Measurements from ENCODE around the gene AOC1.
"Not testable (repeated sequence)": the region's sequence is repeated elsewhere in the genome, so short reads cannot be mapped to it uniquely, and the experiment has no call there.

Gene AOC1, protein sequence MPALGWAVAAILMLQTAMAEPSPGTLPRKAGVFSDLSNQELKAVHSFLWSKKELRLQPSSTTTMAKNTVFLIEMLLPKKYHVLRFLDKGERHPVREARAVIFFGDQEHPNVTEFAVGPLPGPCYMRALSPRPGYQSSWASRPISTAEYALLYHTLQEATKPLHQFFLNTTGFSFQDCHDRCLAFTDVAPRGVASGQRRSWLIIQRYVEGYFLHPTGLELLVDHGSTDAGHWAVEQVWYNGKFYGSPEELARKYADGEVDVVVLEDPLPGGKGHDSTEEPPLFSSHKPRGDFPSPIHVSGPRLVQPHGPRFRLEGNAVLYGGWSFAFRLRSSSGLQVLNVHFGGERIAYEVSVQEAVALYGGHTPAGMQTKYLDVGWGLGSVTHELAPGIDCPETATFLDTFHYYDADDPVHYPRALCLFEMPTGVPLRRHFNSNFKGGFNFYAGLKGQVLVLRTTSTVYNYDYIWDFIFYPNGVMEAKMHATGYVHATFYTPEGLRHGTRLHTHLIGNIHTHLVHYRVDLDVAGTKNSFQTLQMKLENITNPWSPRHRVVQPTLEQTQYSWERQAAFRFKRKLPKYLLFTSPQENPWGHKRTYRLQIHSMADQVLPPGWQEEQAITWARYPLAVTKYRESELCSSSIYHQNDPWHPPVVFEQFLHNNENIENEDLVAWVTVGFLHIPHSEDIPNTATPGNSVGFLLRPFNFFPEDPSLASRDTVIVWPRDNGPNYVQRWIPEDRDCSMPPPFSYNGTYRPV

DNA sequence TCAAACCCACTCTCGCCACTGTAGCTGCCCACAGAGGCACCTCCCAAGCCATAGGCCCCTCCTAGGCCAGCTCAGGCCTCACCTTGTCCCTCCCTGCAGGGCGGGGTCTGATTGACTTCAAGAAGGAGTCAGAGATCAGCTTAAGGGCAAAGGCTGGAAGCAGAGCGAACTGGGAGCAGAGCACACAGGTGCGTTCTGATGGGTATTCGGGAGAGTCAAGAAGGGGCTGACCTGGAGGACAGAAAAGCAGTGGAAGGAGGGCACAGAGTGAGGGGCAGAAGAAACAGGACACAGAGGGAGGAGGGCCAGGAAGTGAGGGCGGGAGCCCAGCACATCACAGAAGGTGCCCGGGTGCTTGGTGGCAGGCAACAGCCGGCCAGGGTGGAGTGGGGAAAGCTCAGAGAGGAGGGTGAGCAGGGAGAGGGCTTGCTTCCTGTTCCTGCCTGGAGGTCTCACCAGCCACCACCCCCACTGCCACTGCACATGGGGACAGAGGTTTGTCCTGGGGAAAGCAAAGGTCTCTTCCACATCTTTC lies at the start of gene AOC1:
Gene AOC1 (plus strand): TSS at position 147 of the 535 bp plus-strand sequence. CDS start 3,954 bp downstream, outside the sequence.
- no peak for DNase-seq (ENCODE audit: low read depth)

DNA sequence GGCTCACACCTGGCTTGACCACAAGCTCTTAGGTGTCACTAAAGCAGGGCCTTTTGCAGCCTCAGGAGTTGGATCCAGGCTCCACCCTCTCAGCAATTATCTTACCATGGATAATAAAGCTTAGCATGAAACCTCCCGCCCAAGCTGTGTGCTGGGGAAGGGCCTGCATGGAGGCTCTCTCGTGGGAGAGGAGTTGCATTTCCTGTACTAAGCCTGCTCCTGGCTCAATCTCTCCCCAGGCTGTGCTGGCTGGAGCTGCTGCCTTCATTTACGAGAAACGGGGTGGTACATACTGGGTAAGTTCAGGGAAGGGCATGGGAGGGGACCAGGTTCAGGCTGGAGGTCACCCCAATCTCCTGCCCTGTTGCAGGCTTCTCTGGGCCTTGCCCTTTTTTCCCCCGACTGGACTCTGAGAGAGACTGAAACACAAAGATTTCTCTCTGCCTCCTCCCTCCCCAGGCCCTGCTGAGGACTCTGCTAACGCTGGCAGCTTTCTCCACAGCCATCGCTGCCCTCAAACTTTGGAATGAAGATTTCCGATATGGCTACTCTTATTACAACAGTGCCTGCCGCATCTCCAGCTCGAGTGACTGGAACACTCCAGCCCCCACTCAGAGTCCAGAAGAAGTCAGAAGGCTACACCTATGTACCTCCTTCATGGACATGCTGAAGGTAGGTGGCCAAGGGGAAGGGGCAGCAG lies 49.0 kb upstream of the AOC1 start:
- no peak for DNase-seq (ENCODE audit: low read depth)

DNA sequence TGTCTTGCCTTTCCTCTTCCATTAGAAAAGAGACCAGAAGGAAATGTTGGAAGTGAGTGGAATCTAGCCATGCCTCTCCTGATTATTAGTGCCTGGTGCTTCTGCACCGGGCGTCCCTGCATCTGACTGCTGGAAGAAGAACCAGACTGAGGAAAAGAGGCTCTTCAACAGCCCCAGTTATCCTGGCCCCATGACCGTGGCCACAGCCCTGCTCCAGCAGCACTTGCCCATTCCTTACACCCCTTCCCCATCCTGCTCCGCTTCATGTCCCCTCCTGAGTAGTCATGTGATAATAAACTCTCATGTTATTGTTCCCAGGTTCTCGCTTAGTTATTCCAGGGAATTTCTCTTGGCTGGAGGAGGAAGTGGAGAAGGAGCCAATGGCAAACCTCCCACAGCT lies 47.5 kb upstream of the AOC1 start:
- no peak for DNase-seq (ENCODE audit: low read depth)

DNA sequence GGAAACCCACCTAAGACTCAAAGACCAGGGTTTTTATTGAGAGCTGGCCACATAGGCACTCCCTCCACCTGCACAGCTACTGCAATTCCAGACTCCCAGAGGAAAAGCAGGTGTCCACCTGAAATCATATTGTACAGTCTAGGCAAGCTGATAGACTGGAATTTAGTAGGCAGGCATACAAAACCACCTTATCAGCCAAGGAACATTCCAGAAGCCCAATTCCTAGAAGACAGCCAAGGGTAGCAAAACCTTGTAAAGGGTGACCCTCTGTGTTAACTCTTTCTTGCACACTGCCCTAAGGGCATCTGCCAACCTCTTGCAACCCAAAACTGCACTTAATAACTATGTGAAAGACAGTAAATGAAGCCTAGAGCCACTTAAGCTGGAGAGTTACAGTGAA lies 46.5 kb upstream of the AOC1 start:
- DNase-seq (ENCODE audit: low read depth) = no peak

DNA sequence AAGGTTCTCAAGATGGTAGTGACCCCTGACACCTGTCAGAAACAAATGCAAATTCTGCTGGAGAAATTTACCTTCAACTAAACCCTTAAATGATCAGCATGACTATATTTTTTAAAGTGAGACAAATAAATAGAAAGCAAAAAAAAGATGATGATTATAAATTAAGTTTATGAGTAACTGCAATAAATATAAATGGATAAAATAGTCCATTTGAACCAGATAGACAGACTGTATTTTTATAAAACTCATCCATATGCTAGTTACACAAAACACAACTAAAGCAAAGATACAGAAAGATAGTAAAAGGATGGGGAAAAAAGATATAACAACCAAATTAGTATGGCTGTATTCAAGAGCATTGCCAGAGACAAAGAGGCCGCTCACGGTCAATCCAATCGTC lies 45.9 kb upstream of the AOC1 start:
- DNase-seq (ENCODE audit: low read depth) = no peak

DNA sequence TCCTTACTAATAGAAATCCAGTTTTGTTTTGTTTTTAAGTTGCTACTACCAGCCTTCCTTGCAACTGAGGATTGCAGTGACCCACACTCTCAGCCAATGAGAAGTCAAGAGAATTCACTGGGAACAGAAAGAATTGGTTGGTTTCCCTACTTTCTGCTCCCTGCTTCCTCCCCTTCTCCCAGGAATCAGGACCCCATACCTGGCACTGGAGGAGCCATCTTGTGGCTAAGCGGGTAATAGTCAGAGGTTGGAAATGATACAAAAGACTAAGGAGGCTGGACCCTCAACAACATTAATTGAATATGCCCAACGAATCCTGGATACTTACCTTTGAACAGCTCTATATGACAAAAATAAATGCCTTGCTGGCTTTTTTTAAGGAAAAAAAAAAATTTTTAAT lies 45.5 kb upstream of the AOC1 start:
- DNase-seq (ENCODE audit: low read depth) = no peak

DNA sequence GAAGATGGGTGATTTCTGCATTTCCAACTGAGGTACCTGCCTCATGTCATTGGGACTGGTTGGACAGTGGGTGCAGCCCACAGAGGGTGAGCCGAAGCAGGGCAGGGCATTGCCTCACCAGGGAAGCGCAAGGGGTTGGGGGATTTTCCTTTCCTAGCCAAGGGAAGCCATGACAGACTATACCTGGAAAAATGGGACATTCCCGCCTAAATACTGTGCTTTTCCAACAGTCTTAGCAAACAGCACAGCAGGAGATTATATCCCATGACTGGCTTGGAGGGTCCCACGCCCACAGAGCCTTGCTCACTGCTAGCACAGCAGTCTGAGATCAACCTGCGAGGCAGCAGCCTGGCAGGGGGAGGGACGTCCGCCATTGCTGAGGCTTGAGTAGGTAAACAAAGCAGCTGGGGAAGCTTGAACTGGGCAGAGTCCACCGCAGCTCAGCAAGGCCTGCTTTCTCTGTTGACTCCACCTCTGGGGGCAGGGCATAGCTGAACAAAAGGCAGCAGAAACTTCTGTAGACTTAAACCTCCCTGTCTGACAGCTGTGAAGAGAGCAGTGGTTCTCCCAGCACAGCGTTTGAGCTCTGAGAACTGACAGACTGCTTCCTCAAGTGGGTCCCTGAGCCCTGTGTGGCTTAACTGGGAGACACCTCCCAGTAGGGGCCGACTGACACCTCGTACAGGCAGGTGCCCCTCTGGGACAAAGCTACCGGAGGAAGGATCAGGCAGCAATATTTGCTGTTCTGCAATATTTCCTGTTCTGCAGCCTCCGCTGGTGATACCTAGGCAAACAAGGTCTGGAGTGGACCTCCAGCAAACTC lies 44.5 kb upstream of the AOC1 start:
- DNase-seq (ENCODE audit: low read depth) = not testable (repeated sequence)

DNA sequence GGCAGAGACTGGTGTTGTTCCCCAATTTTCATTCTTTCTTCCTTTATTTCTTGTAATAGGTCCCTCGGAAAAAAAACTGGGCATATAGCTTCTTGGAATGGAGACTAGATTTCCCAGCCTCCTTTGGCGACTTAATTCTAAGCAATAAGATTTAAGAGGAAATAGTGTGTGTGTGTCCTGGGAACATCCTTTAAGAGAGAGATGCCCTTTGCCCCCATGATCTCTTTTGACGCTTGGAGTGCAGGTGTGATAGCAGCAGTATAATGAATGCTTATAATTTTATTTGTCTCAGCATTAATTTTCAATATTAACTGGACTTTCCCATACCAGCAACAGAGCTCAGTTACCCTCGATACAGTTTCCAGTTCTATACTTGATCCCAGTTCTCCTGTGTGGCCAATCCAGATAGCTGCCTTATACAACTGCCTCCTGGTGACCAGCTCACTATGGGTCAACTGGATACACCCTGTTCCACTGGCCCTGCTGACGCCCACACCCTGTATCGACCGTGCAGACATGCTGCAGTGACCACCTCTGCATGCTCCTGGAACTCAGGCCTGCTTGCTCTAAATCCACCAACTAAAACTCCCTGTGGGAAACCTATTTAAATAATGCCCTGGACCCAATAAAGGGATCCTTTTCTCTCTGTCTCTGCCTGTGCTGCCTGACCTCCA lies 37.9 kb upstream of the AOC1 start:
- no peak for DNase-seq (ENCODE audit: low read depth)

DNA sequence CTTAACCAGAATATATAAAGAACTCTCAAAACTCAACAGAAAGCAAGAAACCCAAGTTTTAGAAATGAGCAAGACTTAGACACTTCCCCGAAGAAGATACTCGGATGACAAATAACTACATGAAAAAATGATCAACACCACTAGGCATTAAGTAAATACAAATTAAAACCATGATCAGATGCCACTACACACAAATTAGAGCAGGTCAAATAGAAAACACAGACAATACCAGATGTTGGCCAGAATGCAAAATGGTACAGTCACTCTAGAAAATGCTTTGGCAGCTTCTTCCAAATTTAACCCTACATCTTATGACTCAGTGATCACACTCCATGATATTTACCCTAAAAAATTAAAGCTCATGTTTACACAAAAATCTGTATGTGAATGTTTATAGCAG lies 33.3 kb upstream of the AOC1 start:
- no peak for DNase-seq (ENCODE audit: low read depth)

DNA sequence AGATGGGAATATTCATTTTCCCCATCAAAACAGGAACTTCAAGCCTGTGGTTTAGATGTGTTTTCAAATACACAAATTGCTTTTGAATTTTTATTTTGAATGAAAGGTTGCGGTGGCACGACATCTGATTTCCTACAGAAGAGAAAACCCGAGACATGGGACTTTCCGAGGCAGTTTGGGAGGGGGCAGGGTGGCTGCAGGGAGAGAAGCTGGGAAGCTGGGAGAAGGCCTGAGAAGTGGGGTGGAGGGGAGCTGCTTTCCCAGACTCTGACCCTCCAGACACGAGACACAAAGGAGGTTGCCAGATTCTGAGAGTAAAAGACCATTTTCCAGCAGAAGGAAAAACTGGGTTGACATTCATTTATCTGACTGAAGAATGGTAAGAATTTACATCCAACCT lies 32.2 kb upstream of the AOC1 start:
- DNase-seq (ENCODE audit: low read depth) = no peak

DNA sequence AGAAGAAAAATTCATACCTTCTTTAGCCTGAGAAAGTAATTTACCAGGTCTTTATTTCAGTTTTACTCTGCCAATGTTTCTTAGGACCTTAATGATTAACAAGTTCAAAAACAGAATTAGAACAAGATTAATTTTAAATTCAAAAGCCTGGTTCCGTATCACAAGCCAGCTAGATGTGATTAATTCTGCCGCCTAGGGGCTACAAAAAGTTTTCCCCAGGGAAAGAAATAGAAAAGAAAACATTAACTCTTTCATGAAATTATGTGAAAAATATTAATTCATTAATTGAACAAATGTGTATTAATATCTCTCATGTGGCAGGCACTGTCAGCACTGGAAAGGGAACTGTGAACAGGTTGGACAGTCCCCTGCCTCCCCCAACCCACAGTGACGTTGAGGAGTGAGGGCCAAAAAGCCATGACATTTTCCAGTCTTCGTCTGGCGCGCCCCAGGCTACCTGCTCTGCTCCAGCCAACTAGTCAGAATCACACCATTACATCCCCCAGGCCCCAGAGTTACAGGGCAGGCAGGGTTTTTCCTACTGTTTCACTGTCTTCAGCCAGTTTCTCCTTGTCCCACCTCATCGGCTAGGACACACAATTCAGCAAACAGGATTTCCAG lies 31.6 kb upstream of the AOC1 start:
- DNase-seq (ENCODE audit: low read depth) = no peak

DNA sequence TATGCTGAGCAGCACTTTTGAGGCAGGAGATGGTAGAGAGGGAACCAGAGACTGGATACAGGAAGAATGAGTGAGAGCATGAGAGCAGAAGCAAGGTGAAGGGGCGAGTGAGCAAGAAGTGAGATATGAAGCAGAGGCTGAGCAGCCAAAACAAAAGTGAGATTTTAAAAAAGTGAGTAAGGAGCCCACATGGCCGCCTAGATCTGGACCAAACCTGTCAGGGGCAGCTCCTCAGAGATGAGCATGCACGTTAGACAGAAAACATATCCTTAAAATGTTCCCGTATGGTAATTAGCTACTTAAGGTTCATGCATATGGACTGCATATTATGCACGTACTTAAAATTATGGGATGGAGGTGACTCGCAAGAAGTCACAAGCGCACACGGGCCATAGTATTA lies 29.3 kb upstream of the AOC1 start:
- no peak for DNase-seq (ENCODE audit: low read depth)

DNA sequence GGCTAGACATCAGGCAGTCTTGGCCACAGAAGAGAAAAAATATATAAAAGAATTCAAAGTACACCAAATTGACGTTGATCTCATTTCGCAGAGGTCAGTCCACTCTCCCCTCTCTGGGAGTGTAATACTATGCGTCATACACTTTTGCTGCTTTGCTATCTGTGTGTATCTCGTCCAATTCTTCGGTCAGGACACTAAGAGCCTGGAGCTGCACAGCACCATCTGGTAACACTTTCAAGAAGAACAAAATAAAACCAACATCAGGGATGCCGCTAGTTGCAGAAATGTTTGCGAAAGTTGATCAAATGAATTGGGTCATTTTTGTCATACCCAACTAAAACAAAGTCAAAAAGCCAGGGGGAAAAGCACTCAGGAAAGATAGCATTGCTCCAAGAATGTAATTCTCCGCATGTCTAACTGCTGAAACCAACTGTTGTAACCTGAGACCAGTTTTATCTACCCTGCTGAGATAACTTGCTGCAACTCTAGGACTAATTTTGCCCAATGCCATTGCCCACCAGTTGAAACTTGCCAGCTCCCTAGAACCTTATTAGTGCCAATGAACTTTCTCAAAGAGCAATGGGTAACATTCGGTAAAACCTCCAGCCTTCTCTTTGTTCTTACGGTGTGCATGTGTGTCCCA lies 28.7 kb upstream of the AOC1 start:
- no peak for DNase-seq (ENCODE audit: low read depth)

DNA sequence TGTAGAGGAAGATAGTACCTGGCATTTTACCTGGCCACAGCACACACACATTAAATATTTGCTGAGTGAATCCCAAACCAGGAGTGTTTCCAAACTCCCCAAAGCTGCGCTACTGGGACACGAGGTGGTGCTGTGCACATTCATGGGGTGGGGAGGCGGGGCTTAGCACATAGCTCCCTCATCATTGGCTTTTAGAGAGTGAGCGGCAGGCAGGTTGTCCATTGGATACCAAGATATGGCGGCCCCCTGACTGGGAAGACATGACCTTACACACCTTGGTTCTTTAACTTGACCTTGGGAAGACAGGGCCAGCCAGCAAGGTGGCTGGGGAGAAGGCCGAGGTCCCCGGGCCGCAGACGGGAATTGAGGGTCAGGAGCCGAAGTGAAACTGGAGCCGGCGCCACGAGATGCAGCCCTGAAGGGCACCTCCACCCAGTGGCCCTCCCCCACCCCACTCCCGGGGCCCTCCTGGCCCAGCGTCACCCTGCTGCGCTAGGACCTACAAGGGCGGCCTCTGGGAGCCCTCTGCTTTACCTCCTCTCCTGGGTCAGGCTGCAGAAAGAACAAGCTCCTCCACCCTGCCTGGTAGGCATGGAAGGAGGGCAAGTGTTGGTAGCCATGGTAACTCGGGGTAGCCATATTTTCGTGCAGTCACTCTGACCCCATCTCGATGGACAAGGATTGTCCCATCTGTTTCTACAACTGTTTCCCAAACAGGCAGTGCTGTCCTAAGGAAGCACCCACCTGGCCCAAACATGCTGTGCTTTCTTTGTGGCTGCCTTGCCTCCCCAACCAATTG lies 27.7 kb upstream of the AOC1 start:
- DNase-seq (ENCODE audit: low read depth) = no peak

DNA sequence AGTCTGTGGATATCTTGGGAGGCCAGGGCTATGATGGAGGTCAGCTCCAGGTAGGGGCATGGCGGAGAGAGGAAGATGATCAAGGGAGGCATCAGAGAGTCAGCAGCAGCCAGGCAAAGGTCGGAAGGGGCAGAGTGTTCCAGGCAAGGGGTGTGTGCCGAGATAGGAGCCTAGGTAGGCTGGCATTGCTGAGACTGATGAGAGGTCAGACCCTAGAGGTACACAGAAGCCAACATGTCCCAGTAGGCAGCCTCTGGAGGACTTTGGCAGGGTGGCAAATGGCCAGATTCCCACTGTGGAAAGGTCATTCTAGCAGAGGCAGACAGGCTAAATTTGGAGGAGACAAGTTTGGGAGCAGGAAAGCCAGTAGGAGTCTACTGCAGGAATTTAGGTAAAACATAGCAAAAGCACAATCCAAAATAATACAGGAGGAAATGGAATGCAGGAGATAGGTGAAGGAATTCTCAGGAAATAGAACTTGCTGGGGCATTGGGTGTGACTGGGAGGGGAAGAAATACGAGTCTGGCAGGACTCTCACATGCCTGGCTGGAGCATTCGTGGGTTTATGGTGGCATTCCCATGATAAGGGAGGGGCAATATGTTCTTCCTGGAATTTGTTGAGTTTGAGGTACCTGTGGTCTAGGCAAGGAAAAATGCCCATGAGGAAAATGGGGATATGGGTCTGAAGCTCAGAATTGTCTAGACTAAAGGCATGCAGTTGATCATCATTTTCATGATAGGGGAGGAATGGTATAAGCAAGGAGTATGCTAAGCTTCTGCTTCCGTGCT lies 26.1 kb upstream of the AOC1 start:
- DNase-seq (ENCODE audit: low read depth) = no peak

DNA sequence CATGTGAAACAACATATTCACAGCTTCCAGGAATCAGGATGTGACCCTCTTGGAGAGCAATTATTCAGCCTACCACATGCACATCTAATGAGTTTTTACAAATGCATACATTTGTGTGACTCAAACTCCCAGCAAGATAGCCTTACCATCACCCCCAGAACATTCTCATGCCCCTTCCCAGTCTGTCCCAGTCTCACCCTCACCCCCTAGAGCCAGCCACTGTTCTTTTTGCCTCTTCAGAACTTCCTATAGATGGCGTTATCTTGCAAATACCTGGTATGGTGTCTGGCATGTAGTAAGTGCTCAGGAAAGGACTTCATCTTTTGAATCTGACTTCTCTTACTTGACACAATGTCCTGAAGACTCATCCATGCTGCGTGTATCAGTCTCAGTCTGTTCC lies 23.9 kb upstream of the AOC1 start:
- no peak for DNase-seq (ENCODE audit: low read depth)

DNA sequence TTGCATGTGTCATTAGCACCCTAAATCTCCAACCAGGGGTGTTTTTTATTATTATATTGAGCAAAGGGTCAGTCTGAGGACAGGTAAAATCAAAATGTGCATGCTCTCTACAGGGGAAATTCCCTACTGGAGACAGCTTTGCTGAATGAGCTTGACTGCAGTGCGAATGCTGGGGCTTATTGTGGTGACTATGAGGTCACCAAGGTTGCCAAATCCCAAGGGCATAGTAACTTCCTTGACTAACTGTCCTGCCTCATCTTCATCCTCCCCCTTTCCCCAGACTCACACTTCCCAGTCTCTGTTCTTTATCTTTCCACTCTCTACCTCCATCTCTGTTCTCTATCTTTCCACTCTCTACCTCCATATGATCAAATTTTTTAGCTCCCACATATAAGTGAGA lies 22.9 kb upstream of the AOC1 start:
- no peak for DNase-seq (ENCODE audit: low read depth)

DNA sequence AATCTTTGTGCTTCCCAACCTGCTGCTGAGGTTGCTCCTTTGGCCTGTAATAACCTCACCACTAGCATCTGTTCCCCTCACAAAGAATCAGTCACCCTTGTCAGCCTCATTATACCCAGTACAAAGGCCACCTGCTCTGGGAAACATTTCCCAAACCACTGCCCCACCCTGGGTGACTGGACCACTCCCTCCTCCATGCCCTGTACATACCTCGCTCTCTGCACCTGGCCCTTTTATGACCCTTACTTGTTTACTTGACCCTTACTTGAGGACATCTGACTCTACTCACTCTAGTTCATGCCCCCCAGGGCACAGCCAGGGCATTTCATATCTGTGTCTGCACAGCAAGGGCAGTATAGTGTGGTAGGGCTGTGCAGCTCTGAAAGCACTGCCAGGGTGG lies 21.4 kb upstream of the AOC1 start:
- DNase-seq (ENCODE audit: low read depth) = no peak

DNA sequence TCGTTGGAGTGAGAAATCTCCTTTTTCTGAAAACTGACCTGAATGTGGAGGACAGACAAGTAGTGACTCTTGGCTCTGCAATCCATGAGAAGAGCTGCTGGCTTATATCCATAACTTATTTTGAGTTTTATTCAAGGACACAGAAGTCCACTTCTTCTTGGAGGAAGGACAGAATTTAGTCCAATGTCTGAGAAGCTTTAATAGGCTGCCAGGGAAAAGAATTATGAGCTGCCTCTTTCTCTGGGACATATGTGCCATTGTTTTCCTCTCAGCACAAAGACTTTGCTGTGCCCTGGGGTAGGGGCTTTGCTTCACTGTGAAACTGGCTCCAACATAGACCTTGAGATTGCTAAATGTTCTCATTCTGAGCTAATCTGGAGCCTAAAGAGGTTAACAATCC lies 20.5 kb upstream of the AOC1 start:
- DNase-seq (ENCODE audit: low read depth) = no peak

All from activated T-helper 9 cell treated with anti-CD3 and anti-CD28 coated beads, Interleukin-2, amount 50 U/mL, for 16 hours (primary cell).